ENCODE data around the gene CDKL1.

The CDKL1 gene

DNA sequence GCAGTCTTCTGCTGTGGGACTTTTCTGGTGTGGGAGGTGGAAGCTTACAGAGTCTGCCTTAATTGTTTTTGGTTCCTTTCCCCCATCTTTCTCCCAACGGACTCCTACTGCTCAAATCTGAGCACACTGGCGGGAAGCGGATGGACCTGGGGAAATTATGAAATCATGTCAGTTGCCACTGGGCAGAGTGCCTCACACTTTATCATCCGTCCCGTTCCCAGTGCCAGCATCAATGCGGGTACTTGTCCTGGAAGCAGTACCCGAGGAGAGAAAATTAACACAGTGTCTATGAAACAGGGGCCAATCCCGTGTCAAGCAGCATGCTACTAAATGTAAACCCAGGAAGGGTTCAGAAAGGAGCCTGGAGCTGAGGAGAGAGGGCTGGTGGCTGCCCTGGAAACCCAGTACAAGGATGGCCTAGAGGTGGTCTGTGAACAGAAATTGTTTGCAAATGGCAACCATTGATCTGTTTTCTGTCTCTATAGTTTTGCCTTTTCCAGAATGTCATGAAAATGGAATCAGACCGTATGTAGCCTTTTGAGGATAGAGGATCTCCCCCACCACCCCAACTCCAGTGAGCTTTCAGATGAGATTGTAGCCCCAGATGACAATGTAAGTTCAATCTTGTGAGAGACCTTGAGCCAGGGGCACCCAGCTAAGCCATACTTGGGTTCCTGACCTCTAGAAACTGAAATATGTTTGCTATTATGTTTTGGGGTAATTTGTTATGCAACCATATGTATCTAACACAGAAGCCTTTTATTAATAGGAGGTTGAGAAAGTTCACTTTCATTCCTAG is 908 bp upstream of the CDKL1 start:
- H3K9me3 ChIP-seq (ENCODE audit: control insufficient read depth, low read length), result no peaks in the 10 kb centered on the region
- H2BK12ac ChIP-seq (ENCODE audit: low read length in 2 of 2), result peak overlapping the region in 1 of 2 experiments; percentile 4
- H3K4me1 ChIP-seq (ENCODE audit: control insufficient read depth, insufficient read depth, low read depth, low read length), result peaks cover 19% of the 10 kb centered on the region
- no peak overlapping the region for H2BK120ac ChIP-seq (ENCODE audit: low read depth, low read length)
- peak overlapping the region in 1 of 2 experiments; percentile 8 for H3K4ac ChIP-seq (ENCODE audit: low read depth in 1 of 2, low read length in 2 of 2)
- no peak overlapping the region for H2BK5ac ChIP-seq (ENCODE audit: low read depth, low read length, poor library complexity, severe bottlenecking)
- H3K27ac ChIP-seq (ENCODE audit: low read length, poor library complexity, severe bottlenecking), result peak overlapping the region; percentile 55
- peaks cover 0 to 2% of the 10 kb centered on the region in 2 experiments for H3K36me3 ChIP-seq (ENCODE audit: control insufficient read depth in 1 of 2, insufficient read depth in 2 of 2, low read depth in 1 of 2, low read length in 2 of 2)
- H3K9ac ChIP-seq (ENCODE audit: low read length), result peak overlapping the region; percentile 91
- peak overlapping the region; percentile 39 for H2AFZ ChIP-seq (ENCODE audit: low read depth, low read length)
- no peak overlapping the region for H4K91ac ChIP-seq (ENCODE audit: low read length)
- H3K4me2 ChIP-seq (ENCODE audit: low read length, poor library complexity, severe bottlenecking), result peak overlapping the region; percentile 78
- no peak for DNase-seq
- H3K27me3 ChIP-seq (ENCODE audit: control insufficient read depth in 1 of 2, insufficient read depth in 1 of 2, low read length in 2 of 2), result no peaks in the 10 kb centered on the region
- peak overlapping the region in 1 of 2 experiments; percentile 85 for H3K4me3 ChIP-seq (ENCODE audit: insufficient read depth in 1 of 2, low read depth in 1 of 2, low read length in 2 of 2)
- H4K8ac ChIP-seq (ENCODE audit: low read length), result peak overlapping the region; percentile 21
- no peak overlapping the region for H2AK5ac ChIP-seq (ENCODE audit: low read length, severe bottlenecking)
- peak overlapping the region; percentile 39 for H2BK15ac ChIP-seq (ENCODE audit: low read depth, poor library complexity, severe bottlenecking)
- H3K79me1 ChIP-seq (replicated peaks; ENCODE audit: low read length, poor library complexity, severe bottlenecking), result no peaks in the 10 kb centered on the region
- H3K18ac ChIP-seq (ENCODE audit: low read depth in 1 of 2, low read length in 2 of 2), result peak overlapping the region in 1 of 2 experiments; percentile 1
- 51% methylated on average over 9 of the region's 9 CpGs for WGBS
- no peak overlapping the region for H3K23ac ChIP-seq (ENCODE audit: low read length in 2 of 2)
- no peak overlapping the region for H3K14ac ChIP-seq (ENCODE audit: low read length in 2 of 2)

DNA sequence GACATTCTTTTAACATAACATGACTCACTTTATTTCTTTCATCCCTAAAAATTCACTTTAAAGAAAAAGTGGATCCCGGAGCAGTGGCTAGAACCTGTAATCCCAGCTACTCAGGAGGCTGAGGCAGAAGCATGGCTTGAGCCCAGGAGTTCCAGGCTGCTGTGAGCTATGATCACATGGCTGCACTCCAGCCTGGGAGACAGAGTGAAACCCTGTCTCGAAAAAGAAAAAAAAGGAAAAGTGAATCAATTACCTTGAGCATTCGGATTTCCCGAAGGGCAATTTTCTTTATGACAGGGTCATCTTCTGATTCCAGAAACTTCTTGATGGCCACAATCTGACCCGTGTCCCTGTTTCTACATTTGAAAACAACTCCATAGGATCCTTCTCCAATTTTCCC is 1.2 kb downstream of the CDKL1 start:
- Histone ChIP-seq H4K8ac (ENCODE audit: low read length) (no peak overlapping the region), H2BK5ac (ENCODE audit: low read depth, low read length, poor library complexity, severe bottlenecking) (no peak overlapping the region), H3K4me2 (ENCODE audit: low read length, poor library complexity, severe bottlenecking) (peak overlapping the region; percentile 57), H3K4ac (ENCODE audit: low read depth in 1 of 2, low read length in 2 of 2) (no peak overlapping the region), H2BK120ac (ENCODE audit: low read depth, low read length) (no peak overlapping the region), H3K9ac (ENCODE audit: low read length) (peak overlapping the region; percentile 91), H3K18ac (ENCODE audit: low read depth in 1 of 2, low read length in 2 of 2) (no peak overlapping the region), H2BK12ac (ENCODE audit: low read length in 2 of 2) (no peak overlapping the region), H3K27me3 (ENCODE audit: control insufficient read depth in 1 of 2, insufficient read depth in 1 of 2, low read length in 2 of 2) (no peaks in the 10 kb centered on the region), H2BK15ac (ENCODE audit: low read depth, poor library complexity, severe bottlenecking) (no peak overlapping the region), H3K27ac (ENCODE audit: low read length, poor library complexity, severe bottlenecking) (no peak overlapping the region), H3K4me1 (ENCODE audit: control insufficient read depth, insufficient read depth, low read depth, low read length) (peaks cover 18% of the 10 kb centered on the region), H4K91ac (ENCODE audit: low read length) (no peak overlapping the region), H3K23ac (ENCODE audit: low read length in 2 of 2) (no peak overlapping the region), H2AFZ (ENCODE audit: low read depth, low read length) (no peak overlapping the region), H3K9me3 (ENCODE audit: control insufficient read depth, low read length) (no peaks in the 10 kb centered on the region), H3K36me3 (ENCODE audit: control insufficient read depth in 1 of 2, insufficient read depth in 2 of 2, low read depth in 1 of 2, low read length in 2 of 2) (peaks cover 0 to 2% of the 10 kb centered on the region in 2 experiments), H3K14ac (ENCODE audit: low read length in 2 of 2) (no peak overlapping the region), H3K79me1 (replicated peaks; ENCODE audit: low read length, poor library complexity, severe bottlenecking) (no peaks in the 10 kb centered on the region), H3K4me3 (ENCODE audit: insufficient read depth in 1 of 2, low read depth in 1 of 2, low read length in 2 of 2) (peak overlapping the region in 1 of 2 experiments; percentile 85), H2AK5ac (ENCODE audit: low read length, severe bottlenecking) (no peak overlapping the region)
- DNase-seq, result no peak
- 74% methylated on average over 5 of the region's 5 CpGs for WGBS

DNA sequence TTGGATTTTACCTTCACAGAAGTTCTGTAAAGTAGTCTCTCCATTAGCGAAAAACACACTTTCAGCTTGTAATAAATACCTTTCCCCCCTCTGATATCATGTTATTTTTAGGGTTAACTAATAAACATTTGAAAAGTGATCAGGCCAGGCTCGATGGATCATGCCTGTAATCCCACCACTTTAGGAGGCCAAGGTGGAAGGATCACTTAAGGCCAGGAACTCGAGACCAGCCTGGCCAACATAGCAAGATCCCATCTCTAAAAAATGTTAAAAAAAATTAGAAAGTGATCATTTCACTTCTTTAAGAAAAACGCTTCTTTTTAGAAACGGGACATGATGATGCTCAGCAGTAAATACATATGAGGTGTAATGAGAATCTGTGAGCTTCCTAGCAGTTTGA is 2.0 kb downstream of the CDKL1 start:
- Histone ChIP-seq H2BK12ac (ENCODE audit: low read length in 2 of 2) (no peak overlapping the region), H2BK5ac (ENCODE audit: low read depth, low read length, poor library complexity, severe bottlenecking) (no peak overlapping the region), H3K4me1 (ENCODE audit: control insufficient read depth, insufficient read depth, low read depth, low read length) (peaks cover 19% of the 10 kb centered on the region), H2AK5ac (ENCODE audit: low read length, severe bottlenecking) (no peak overlapping the region), H2BK120ac (ENCODE audit: low read depth, low read length) (no peak overlapping the region), H4K8ac (ENCODE audit: low read length) (no peak overlapping the region), H3K23ac (ENCODE audit: low read length in 2 of 2) (no peak overlapping the region), H3K4me2 (ENCODE audit: low read length, poor library complexity, severe bottlenecking) (no peak overlapping the region), H3K27ac (ENCODE audit: low read length, poor library complexity, severe bottlenecking) (no peak overlapping the region), H2BK15ac (ENCODE audit: low read depth, poor library complexity, severe bottlenecking) (no peak overlapping the region), H3K9me3 (ENCODE audit: control insufficient read depth, low read length) (no peaks in the 10 kb centered on the region), H3K9ac (ENCODE audit: low read length) (no peak overlapping the region), H3K79me1 (replicated peaks; ENCODE audit: low read length, poor library complexity, severe bottlenecking) (no peaks in the 10 kb centered on the region), H3K4ac (ENCODE audit: low read depth in 1 of 2, low read length in 2 of 2) (no peak overlapping the region), H2AFZ (ENCODE audit: low read depth, low read length) (no peak overlapping the region), H4K91ac (ENCODE audit: low read length) (no peak overlapping the region), H3K27me3 (ENCODE audit: control insufficient read depth in 1 of 2, insufficient read depth in 1 of 2, low read length in 2 of 2) (no peaks in the 10 kb centered on the region), H3K18ac (ENCODE audit: low read depth in 1 of 2, low read length in 2 of 2) (no peak overlapping the region), H3K14ac (ENCODE audit: low read length in 2 of 2) (no peak overlapping the region), H3K36me3 (ENCODE audit: control insufficient read depth in 1 of 2, insufficient read depth in 2 of 2, low read depth in 1 of 2, low read length in 2 of 2) (peaks cover 0 to 2% of the 10 kb centered on the region in 2 experiments), H3K4me3 (ENCODE audit: insufficient read depth in 1 of 2, low read depth in 1 of 2, low read length in 2 of 2) (no peak overlapping the region)
- 96% methylated on average over 4 of the region's 5 CpGs for WGBS
- DNase-seq, result no peak

GRCh38 chr14:50389668-50390441 is 6.8 kb downstream of the CDKL1 start:
- no peak overlapping the region for H2BK15ac ChIP-seq (ENCODE audit: low read depth, poor library complexity, severe bottlenecking)
- H2AFZ ChIP-seq (ENCODE audit: low read depth, low read length), result no peak overlapping the region
- H3K27me3 ChIP-seq (ENCODE audit: control insufficient read depth in 1 of 2, insufficient read depth in 1 of 2, low read length in 2 of 2), result no peaks in the 10 kb centered on the region
- H3K9ac ChIP-seq (ENCODE audit: low read length), result no peak overlapping the region
- no peak overlapping the region for H3K14ac ChIP-seq (ENCODE audit: low read length in 2 of 2)
- WGBS, result 85% methylated on average over 7 of the region's 9 CpGs
- peak overlapping the region; percentile 5 for H3K4me2 ChIP-seq (ENCODE audit: low read length, poor library complexity, severe bottlenecking)
- no peak for DNase-seq
- peak overlapping the region; percentile 48 for H4K8ac ChIP-seq (ENCODE audit: low read length)
- H2BK12ac ChIP-seq (ENCODE audit: low read length in 2 of 2), result peak overlapping the region in 1 of 2 experiments; percentile 11
- H3K36me3 ChIP-seq (ENCODE audit: control insufficient read depth in 1 of 2, insufficient read depth in 2 of 2, low read depth in 1 of 2, low read length in 2 of 2), result peaks cover 0 to 2% of the 10 kb centered on the region in 2 experiments
- no peak overlapping the region for H4K91ac ChIP-seq (ENCODE audit: low read length)
- H3K27ac ChIP-seq (ENCODE audit: low read length, poor library complexity, severe bottlenecking), result peak overlapping the region; percentile 79
- no peak overlapping the region for H2BK120ac ChIP-seq (ENCODE audit: low read depth, low read length)
- peak overlapping the region; percentile 92 for H2AK5ac ChIP-seq (ENCODE audit: low read length, severe bottlenecking)
- peak overlapping the region; percentile 81 for H2BK5ac ChIP-seq (ENCODE audit: low read depth, low read length, poor library complexity, severe bottlenecking)
- H3K79me1 ChIP-seq (replicated peaks; ENCODE audit: low read length, poor library complexity, severe bottlenecking), result peaks cover 2% of the 10 kb centered on the region
- H3K4ac ChIP-seq (ENCODE audit: low read depth in 1 of 2, low read length in 2 of 2), result peak overlapping the region in 1 of 2 experiments; percentile 49
- H3K4me1 ChIP-seq (ENCODE audit: control insufficient read depth, insufficient read depth, low read depth, low read length), result peaks cover 12% of the 10 kb centered on the region
- H3K4me3 ChIP-seq (ENCODE audit: insufficient read depth in 1 of 2, low read depth in 1 of 2, low read length in 2 of 2), result no peak overlapping the region
- no peaks in the 10 kb centered on the region for H3K9me3 ChIP-seq (ENCODE audit: control insufficient read depth, low read length)
- H3K18ac ChIP-seq (ENCODE audit: low read depth in 1 of 2, low read length in 2 of 2), result no peak overlapping the region
- no peak overlapping the region for H3K23ac ChIP-seq (ENCODE audit: low read length in 2 of 2)
